ENCODE results near the gene SYT5.
"Not testable (repeated sequence)": the region's sequence is repeated elsewhere in the genome, so short reads cannot be mapped to it uniquely, and the experiment has no call there.

Gene SYT5

DNA sequence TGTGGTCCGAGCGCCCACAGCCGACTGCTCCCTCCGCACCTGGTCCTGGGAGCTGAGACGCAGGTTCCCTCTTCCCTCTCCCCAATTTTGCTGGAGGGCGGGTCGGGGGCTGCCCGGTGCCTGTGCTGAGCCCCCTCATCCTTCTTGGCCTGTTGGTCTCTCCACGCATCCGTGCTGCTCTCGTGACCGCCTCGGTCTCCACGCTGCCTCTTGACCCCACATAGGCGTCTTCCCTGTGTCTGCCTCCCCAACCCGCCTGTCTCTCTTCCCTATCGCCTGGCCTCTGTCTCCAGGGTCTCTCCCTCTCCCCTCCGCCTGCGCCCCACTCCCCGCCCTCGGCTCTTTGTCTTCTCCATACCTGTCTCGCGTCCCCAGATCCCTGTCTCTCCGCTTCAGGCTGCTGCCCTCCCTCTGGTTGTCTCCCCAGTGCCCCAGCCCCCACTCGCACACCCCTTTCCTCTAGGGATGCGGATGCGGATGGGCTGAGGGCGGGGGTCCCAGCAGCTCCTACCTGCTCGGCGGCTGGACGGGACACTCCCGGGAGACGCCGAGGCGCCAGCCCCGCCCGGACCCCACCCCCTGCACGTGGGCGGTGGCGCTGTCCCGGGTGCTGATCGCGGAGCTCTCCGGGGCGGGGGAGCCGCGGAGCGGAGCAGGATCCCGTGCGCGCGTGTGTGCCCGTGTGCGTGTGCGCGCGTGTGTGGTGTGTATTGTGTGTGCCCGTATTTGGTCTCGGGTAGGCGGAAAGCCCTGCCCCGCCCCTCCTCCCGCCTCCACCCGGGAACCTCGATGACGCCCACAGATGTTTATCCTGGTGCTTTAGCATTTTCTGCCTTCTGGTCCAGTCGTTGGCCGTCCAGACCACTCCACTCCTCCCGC, at the start of gene SYT5:
Gene SYT5 (minus strand): TSS at position 684 of the 879 bp plus-strand sequence. CDS start 1,248 bp downstream, outside the sequence.
- DNase-seq = peak; percentile 23

DNA sequence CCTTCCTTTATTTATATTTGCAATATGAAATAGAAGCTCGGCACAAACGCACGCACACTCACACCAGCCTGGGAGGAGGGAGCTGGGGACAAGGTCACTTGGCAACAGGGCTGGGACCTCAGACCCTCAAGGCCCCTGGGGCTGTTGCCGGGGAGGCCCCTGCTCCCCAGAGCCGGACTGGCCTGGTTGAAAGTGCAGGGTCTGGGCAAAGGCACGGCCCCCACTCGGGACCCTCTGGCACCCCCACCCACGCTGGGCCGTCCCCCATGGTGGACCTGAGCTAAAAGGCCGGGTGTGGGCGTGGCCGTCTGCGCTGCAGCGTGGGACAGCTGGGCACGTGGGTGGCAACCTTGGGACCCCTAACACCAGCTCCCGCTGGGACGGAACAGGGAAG, 49.7 kb upstream of the SYT5 start:
- no peak for DNase-seq

DNA sequence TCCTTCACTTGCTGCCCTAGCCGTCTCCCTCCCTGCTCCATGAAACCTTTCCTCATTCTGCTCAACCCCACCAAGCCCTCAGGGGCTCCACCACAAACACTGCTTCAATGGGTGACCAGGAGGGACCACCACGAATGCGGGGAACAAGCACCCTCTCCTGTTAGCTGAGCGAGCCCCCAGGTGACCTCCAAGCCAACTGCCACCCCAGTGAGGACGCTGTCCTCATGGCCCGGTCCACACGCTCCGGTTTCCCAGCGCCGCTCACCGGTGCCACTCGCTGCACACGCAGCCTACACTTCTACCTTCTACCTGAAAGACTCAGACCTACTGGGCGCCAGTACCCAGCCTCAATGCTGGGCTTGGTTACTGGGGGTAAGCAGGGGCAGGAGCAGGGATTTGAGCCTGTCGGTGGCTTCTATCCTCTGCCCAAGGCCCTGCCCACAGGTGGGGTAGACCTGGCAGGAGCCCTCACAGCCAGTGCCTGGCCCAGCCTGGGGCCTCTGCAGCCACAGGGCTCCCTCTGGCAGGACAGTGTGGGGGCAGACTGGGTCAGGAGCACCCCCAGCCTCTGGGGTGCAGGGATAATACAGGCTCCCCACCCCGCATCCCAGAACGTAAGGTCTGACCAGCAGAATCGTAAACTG, 49.2 kb upstream of the SYT5 start:
- DNase-seq = no peak

DNA sequence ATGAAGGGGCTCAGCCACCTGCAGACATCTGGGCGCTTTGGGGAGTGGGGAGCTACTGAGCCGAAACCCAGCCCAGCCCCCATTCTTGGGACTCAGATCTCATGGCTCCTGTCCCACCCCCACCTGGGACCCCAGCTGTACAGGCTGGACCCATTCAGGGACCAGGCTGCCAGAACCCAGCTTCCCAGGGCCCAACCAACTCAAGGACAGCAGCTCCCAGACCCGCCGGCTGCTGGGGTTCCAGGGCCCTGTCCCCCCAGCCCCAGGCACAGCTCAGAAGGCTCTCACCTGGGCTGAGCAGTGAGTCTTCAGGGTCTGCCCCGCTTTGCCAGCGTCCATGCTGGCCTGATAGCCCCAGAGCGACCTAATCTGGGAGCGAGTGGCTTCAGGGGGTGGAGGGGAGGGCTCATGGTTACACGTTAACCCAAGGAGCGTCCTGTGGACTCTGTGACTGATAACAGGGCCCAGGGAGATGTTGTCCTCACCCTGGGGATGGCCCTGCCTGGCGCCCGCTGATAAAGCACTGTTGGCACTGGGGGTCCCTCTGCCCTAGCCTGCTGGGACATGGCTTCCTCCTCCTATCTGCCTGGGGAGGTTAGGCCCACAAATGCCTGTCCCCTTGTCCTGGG, 48.4 kb upstream of the SYT5 start, which contains the start of gene TMEM86B:
Gene TMEM86B (minus strand): TSS at position 361 of the 629 bp plus-strand sequence. CDS start 22 bp downstream, at position 339.
- DNase-seq = no peak

DNA sequence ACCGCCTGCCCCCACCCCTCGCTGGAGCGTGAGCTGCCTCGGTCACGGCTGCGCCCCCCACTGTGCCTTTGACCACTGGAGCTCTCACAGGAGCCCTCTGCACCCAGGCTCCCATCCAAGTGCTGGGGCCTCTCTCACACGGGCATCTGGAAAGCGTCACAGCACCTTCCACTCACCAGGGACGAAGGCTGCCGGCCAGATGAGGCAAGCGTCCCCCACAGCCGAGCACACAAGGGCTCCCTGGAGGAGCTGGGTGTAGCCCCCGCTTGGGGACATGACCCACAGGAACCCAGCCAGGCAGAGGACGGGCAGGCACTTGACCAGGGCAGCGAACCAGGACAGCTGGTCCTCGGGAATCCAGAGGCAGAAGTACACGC, 47.9 kb upstream of the SYT5 start:
- no peak for DNase-seq

DNA sequence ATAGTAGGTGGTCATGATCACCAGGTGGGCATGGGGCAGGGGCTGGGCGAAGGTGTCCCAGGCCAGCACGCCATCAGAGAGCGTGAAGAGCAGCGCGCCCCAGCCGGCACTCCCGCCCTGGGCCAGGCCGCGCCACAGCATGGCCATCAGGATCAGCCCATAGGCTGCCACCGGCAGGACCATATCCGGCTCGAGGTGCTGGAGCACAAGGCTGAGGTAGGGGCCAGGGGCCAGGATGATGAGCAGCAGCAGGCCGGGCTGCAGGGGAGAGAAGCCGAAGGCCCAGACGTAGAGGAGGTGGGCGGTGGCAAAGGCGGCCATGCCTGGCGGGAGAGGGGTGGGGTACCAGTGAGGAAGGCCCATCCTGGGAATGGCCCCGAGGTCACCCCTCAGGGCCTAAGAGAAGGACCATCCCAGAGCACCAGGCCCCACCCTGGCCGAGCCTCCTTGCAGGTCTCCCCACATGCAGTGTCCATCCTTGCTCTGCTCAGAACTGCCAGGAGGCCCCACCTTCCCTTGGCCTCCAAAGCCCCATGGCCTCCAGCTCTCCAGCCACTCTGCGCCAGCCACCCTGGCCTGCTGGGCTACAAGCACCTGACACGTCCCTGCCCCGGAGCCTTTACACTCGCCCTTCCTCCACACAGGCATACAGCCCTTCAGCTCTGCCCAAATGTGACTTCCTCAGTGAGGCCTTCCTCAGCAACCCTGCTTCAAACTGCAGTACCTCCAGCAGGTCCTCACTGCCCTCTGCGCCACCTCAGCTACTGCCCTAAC, 47.3 kb upstream of the SYT5 start:
- no peak for DNase-seq

DNA sequence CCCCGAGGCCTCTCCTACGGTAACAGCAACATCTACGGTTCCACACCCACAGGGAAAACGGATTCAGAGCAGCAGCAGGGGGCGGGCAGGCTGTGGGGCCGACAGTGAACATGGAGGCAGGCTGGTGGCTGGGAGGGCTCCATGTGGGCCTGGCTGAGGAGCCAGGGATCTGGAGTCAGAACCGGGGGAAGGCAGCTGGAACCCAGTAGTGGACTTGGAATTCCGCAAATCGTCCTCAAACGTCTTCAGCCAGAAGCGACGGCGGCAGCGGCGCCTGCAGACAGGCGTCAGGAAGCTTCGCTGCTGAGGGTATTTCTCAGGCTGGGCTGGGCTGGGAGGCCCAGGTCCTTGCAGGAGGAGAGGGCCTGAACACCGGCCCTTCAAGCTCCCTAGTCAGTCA, 46.7 kb upstream of the SYT5 start:
- DNase-seq = no peak

DNA sequence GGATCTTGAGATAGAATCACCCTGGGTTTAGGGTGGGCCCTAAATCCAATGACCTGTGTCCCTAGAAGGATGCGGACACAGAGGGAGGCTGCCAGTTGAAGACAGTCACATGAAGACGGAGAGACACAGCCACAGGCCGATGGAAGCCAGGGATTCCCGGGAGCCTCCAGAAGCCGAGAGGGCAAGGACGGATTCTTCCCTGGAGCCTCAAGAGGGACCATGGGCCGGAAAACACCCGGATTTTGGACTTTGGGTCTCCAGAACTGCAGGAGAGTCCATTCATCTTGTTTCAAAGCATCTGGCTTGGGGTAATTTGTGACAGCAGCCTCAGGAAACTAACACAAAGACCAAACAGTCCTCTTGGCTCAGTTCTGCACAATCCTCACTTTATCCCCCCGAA, 46.2 kb upstream of the SYT5 start:
- no peak for DNase-seq

DNA sequence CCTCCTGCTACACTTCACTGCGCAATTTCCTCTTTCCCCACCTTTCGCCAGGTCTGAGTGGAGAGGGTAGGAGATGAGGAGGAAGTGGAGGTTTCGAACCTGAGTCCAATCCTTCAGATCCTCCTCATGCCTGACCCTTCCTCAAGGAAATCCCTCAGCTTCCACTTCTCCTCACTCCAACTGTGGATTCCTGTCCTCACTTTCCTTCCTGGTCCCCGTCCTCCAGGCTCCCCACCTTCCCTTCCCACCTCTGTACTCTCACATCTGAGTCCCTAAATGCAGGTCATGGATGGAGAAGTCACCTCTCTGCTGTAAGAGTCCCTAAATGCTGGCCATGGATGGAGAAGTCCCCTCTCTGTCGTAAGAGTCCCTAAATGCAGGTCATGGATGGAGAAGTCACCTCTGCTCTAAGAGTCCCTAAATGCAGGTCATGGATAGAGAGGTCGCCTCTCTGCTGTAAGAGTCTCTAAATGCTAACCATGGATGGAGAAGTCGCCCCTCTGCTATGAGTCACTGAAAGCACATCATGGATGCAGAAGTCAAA, 45.4 kb upstream of the SYT5 start:
- DNase-seq = no peak

DNA sequence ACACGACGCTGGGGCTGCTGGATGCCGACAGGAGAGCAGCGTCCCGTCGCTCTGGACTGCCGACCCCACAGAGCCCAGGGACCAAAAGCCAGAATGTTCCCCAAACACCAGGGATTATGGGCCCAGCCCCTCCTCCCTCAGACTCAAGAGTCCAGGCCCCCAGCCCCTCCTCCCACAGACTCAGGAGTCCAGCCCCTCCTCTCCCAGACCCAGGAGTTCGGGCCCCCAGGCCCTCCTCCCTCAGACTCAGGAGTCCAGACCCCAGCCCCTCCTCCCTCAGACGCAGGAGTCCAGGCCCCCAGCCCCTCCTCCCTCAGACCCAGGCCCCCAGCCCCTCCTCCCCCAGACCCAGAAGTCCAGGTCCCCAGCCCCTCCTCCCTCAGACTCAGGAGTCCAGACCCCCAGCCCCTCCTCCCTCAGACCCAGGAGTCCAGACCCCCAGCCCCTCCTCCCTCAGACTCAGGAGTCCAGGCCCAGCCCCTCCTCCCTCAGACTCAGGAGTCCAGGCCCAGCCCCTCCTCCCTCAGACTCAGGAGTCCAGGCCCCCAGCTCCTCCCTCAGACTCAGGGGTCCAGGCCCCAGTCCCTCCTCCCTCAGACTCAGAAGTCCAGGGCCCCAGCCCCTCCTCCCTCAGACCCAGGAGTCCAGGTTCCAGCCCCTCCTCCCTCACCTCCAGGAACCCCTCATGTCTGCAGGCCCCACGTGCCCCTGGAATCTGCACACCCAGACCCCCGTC, 44.8 kb upstream of the SYT5 start:
- not testable (repeated sequence) for DNase-seq

DNA sequence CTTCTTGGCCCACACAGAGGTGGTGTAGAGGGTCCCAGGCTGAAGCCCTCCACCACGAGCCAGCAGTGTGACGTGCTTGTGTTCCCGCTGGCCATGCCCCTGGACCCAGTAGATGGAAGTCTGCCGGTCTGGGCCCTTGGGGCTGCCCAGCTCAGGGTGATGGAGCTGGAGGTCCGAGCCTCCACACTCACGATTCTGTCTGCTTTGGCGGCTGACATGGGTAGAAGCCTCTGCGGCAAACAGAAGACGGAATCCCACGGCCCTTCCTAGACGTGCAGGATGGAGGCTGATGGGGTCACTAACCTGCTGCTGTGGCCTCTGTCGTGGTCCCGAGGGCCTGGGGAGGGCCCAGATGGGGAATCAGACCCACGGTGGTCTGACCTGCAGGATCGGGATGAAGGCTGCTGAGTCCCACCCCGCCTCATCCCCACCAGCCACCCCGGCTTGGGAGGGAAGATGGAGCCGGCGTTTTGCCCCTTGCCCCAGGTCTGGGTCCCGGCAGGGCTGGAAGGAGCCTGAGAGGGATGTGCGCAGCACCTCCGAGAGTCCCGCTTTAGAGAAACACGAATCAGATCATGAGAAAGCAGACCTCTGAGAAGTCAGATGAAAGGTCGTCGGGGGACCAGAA, 44.1 kb upstream of the SYT5 start:
- DNase-seq = no peak

DNA sequence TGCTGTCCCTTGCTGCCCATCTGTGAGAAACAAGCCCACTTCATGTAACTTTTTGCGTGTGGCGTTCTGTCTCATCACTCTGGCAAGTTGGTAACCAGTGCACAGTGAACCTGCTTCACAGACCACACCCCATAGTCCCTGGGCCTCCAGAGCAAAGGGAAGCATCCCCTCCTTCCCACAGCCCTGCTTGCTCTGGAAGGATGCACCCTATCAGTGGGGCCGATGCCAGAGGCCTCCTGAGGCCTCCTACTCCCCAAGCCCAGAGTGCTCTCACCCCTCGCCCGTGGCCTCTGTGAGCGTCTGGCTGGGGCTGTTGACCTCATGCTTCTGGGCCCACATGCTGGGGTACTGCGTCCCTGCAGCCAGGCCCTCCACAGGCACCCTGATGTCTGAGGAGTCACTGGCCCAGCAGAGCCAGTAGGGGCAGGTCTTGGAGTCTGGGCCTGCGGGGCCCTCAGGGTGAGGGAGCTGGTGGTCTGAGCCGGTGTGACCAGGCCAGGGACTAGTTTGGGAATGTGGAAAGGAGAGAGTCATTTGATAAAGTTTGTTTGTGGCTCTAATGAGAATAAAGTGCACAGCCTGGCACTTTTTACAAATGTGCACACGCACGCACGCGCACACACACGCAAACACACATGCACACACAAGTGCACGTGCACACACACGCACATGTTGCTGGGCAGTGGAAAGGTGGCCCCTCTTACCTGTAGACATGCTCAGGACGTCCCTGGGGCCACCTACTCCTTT, 43.4 kb upstream of the SYT5 start:
- DNase-seq = no peak

DNA sequence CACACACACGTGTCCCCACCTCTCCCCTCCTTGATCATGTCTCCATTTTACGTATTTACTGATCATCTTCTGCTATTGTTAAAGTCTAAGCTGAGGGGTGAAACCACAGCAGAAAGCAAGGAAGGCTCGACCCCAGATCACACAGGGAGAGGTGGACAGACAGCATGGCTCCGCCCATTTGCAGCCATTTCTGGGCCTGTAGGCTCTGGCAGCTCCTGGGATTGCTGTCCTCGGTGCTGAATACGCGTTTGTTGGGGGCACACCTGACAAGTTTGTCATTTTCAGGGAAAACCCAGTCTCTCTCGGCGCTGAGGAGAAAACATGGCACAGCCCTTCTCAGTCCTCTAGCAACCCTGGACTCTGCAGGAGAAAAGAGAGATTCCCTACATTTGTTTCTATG, 40.4 kb upstream of the SYT5 start:
- no peak for DNase-seq

DNA sequence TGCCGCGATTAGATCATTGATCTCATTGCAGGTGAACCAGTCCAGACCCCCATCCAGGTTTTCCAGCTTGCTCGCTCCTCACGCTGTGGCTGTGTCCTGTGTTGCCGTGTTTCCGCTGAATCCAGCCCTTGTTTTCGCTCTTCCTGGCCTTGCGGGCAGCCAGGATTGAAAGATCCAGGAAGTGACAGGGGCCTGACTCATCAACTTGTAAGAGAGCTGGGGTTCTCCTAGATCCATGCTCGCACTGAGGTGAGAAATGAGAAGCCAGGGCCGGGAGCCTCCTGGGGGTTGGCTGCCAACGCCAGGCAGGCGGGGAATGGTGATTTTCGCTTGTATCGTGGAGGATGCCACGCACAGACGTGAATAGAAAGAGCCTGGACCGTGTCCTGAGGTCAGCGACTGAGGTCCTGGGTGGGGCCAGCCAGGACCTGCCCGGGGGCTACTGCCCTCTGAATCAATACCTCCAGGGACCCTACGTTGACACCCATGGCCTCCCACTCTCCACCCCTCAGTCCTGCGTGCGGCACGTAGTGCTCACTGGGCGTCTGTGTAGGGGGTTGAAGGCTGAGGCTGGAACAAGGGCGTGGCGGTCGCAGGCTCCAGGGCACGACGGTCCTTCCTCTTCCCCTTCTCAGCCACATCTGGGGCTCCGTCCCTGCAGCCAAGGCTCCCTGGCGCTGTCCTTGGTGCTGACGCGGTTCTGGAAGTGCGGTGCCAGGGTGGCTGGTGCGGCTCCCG, 36.5 kb upstream of the SYT5 start:
- peak; percentile 96 for DNase-seq

DNA sequence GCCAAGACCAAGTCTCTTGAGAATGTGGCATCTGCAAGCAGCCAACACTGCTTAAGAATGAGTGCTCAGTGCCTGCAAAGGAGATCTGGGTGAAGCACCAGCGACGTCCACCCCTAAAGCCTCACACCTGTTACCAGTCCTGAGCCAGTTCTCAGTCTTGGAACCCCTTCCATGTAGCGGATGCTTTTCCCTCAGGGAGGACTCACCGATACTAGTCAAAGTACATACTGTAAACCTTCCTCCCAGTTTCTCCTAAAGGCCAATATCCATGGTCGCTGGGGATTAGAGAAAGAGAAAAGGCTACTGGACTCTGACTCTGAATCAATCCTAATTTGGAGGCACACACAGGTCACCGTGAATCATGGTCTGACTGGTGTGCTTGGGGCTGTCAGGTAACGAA, 33.5 kb upstream of the SYT5 start:
- no peak for DNase-seq

DNA sequence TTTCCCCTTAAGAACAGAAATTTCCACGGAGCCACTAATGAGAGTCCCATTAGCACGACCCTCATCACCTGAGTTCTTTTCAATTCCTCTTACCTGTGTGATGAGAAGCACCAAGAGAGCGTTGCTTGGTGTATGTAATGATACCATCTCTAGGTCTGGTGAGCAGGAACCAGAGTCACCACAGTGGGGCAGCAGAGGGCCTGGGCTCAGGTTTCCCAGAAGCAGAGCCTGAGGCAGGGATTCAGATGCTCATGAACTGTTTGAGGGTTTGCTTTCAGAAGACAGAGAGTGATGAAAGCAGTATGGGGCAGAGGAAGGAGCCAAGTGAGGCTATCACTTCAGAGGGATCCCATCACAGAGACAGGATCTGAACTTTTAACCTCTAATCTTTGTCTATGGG, 32.4 kb upstream of the SYT5 start:
- no peak for DNase-seq

DNA sequence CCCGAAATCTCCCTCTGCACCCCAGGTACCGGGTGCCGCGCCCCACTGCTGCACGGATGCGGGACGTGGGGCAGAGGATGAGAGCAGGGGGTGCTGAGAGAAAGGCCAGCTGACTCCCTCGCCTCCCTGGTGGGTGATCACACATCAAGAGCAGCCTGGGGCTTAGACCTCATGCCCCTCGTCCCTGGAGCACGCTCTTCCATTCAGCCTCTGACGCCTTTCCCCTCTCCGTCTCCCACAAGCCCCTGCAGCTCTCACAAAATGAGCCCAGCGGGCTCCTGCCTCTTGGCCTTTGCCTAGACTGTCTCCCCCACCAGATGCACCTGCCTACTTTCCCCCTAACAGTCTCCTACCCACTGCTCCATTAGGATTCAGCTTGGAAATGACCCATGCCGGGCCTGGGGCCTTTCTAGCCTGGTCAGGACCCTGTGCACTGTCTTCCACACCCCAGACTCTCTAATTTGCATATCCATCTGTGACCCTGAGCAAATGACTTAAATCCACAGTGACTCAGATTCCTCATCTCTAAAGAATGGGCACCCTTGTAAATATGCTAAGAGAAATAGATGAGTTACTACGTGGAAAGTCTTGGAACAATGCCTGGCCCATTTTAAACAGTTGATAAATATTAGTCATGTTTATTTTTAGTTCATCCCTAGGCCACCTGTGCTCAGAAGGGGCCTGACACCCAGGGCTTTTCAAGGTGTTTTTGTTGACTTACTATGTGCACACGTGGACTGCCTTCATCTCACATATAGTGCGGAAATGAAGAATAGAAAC, 29.8 kb upstream of the SYT5 start:
- DNase-seq = no peak

DNA sequence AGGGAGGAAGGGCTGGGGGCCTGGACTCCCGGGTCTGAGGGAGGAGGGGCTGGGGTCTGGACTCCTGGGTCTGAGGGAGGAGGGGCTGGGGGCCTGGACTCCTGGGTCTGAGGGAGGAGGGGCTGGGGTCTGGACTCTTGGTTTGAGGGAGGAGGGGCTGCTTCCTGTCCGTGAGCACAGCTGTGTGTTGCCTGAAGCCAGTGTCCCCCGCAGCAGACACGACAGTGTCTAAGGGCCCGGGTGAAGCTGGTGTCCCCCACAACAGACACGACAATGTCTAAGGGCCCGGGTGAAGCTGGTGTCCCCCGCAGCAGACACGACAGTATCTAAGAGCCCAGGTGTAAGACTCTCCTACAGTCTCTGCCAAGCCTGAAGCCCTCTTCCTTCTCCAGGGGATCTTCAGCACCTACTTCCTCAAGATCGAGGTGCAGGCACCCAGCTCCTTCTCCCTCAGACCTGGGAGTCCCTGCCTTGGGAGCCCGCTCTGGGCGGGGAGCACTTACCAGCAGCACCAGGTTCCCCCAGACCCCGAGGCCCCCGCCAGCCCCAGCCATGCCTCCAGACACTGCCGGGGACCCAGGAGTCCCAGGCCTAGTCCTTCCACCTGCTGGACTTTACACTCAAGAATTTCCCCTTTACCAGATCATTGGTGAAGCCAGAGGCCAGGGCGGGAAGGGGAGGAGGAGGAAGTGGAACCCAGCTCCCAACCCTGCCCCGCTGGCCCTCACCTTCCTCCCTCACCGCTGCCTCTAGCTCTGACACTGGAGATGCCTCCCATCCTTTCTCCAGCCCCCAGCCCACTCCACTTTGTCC, 29.0 kb upstream of the SYT5 start, which contains the start of gene PTPRH:
Gene PTPRH (minus strand): TSS at position 622 of the 813 bp plus-strand sequence. CDS start 68 bp downstream, at position 554.
- DNase-seq = no peak

All from NCI-H1105 treated with DMSO at 0.1 percent for 48 hours (cell line).